Stomach (tissue), 9 donors: ENCODE data around the gene HDAC3. TPM values are rescaled to one million over a fixed set of nuclear protein-coding genes. Genes with fewer than 3 reads are reported as not detected.
A peak's percentile ranks its signal among the peaks of the same experiment; 100 is the strongest.

Experiments used
- DNase-seq, 2 donors: peaks; one replicate each; pipeline versions ENCODE4 v3.0.0 to v3.0.0-alpha.2; 2013 to 2019
- H3K27ac ChIP-seq, 5 donors: fragments of 200-600 bp in 4 of 5; sonication (generic) in 4 of 5; one replicate each; pipeline ENCODE4 v1.5.1; 2013 to 2019; ENCODE audit warnings: mild to moderate bottlenecking in 1 of 5, moderate library complexity in 1 of 5
- H3K27me3 ChIP-seq, 3 donors: fragments of 200-600 bp; sonication (generic); one replicate each; pipeline ENCODE4 v1.5.1; 2017 to 2019; ENCODE audit warnings: mixed run types in 1 of 3
- H3K36me3 ChIP-seq, 4 donors: fragments of 200-600 bp; sonication (generic); 1 replicate in 3 of 4; 2 replicates in 1 of 4; pipeline ENCODE4 v1.5.1; 2016 to 2019
- H3K4me1 ChIP-seq, 4 donors: fragments of 200-600 bp; sonication (generic); one replicate each; pipeline ENCODE4 v1.5.1; 2016 to 2019
- H3K4me3 ChIP-seq, 4 donors: fragments of 200-600 bp; sonication (generic) in 3 of 4; one replicate each; pipeline ENCODE4 v1.5.1; 2016 to 2019; ENCODE audit warnings: mild to moderate bottlenecking in 1 of 4
- H3K9me3 ChIP-seq, 4 donors: fragments of 200-600 bp; sonication (generic); one replicate each; pipeline ENCODE4 v1.5.1; 2016 to 2019
- CTCF ChIP-seq, 7 experiments: fragments of 450-650 bp in 4 of 7; fragments of 200-600 bp in 3 of 7; sonication (generic) in 3 of 7; IDR thresholded peaks; one replicate each; pipeline ENCODE4 v1.5.1; 2016 to 2019; ENCODE audit warnings: antibody characterized with exemption in 7 of 7, control low read depth in 2 of 7, mild to moderate bottlenecking in 1 of 7
- EP300 ChIP-seq: sonication (generic); formaldehyde crosslinking; IDR thresholded peaks from one replicate; pipeline ENCODE4 v1.6.1; 2017; ENCODE audit warnings: antibody characterized with exemption
- POLR2A ChIP-seq, 4 donors: fragments of 450-650 bp; IDR thresholded peaks; one replicate each; pipeline ENCODE4 v1.6.1; 2016; ENCODE audit warnings: antibody characterized with exemption in 4 of 4, control low read depth in 2 of 4, mild to moderate bottlenecking in 1 of 4, moderate library complexity in 1 of 4
- POLR2AphosphoS5 ChIP-seq, 3 donors: sonication (generic); formaldehyde crosslinking; IDR thresholded peaks; one replicate each; pipeline ENCODE4 v1.6.1; 2016; ENCODE audit warnings: antibody characterized with exemption in 3 of 3
- WGBS, 5 donors: extraction: QIAGEN DNeasy Blood & Tissue Kit in 3 of 5; methylation state at CpG; one replicate each; pipeline versions ENCODE4 v1.1.5 to v1.1.7; 2013 to 2018; 5-methylcytosine and 5-hydroxymethylcytosine counted together
- intact Hi-C: fragments of 100-400 bp; cut with DNase I; formaldehyde crosslinking; loops from one replicate; pipeline ENCODE4 v1.15.1; 2023; ENCODE audit warnings: low total_unique reads
- polyA plus RNA-seq, 3 donors: library from polyadenylated mRNA; stranded (reverse); fragments of 200-250 nt; gene quantifications; one replicate each; pipeline ENCODE4 v1.2.3, GENCODE V29; 2013
- total RNA-seq, 5 donors: library from RNA; depleted of rRNA; stranded (reverse); fragments of >200 nt; gene quantifications; one replicate each; pipeline versions ENCODE4 v1.1.0 to v1.2.3, GENCODE V29; 2014 to 2016
- donor health status: healthy with polysubstance abuse.
- donor health status: Bipolar disorder and iron deficiency.
- donor health status: healthy.

Gene HDAC3
- total and polyA plus RNA-seq, 8 donors, result 34.7 to 64.3 (median 45.4) TPM

- Histone ChIP-seq H3K4me3 (no peak overlapping the region), H3K36me3 (peaks cover 66 to 88% (median 87%) of the 10 kb centered on the region in 4 donors), H3K27me3 (no peaks in the 10 kb centered on the region), H3K9me3 (no peaks in the 10 kb centered on the region), H3K27ac (peak overlapping the region in 1 of 5 donors; percentile 1), H3K4me1 (peaks cover 3 to 7% (median 7%) of the 10 kb centered on the region in 4 donors)
- no peak for TF ChIP-seq EP300
- no peak for TF ChIP-seq POLR2AphosphoS5 (IDR thresholded peaks at IDR 0.05)
- no peak for TF ChIP-seq CTCF (IDR thresholded peaks at IDR 0.05)
- TF ChIP-seq POLR2A (IDR thresholded peaks at IDR 0.05), result no peak
- 78 to 95% (median 91%) methylated on average over 5 of the region's 5 CpGs for WGBS, 5 donors
- DNase-seq, result no peak
- intact Hi-C loops, result loop anchor here (5.0 kb wide), 1 partner anchor 36 kb away; no protein-coding TSS in a partner anchor
Measured at GRCh38 chr5:141623611-141624010, 13.0 kb downstream of the HDAC3 start.

- H3K9me3 ChIP-seq, result no peaks in the 10 kb centered on the region
- H3K4me1 ChIP-seq, result peaks cover 3 to 8% (median 7%) of the 10 kb centered on the region in 4 donors
- DNase-seq, result no peak
- TF ChIP-seq POLR2A (IDR thresholded peaks at IDR 0.05), result no peak
- TF ChIP-seq POLR2AphosphoS5 (IDR thresholded peaks at IDR 0.05), result no peak
- no peak overlapping the region for H3K4me3 ChIP-seq
- intact Hi-C loops, result loop anchor here (5.0 kb wide), 1 partner anchor 36 kb away; no protein-coding TSS in a partner anchor
- peak overlapping the region in 1 of 5 donors; percentile 16 for H3K27ac ChIP-seq
- H3K36me3 ChIP-seq, result peaks cover 62 to 84% (median 83%) of the 10 kb centered on the region in 4 donors
- no peaks in the 10 kb centered on the region for H3K27me3 ChIP-seq
Measured at GRCh38 chr5:141623186-141623585, 13.5 kb downstream of the HDAC3 start.

GRCh38 chr5:141618804-141619554, 17.7 kb downstream of the HDAC3 start, which contains the start of gene DIAPH1:
Gene DIAPH1 (minus strand): TSS chr5:141619000. CDS start chr5:141618914, 86 bp downstream.
- Histone ChIP-seq H3K36me3 (peaks cover 30 to 42% (median 41%) of the 10 kb centered on the region in 4 donors), H3K4me3 (peak within 1 kb of the TSS; percentile 86 to 99 (median 91)), H3K4me1 (peaks cover 23 to 49% (median 42%) of the 10 kb centered on the region in 4 donors), H3K27me3 (no peaks in the 10 kb centered on the region), H3K9me3 (no peaks in the 10 kb centered on the region), H3K27ac (peak within 1 kb of the TSS; percentile 96 to 100 (median 99))
- intact Hi-C loops, result no loop called here
- DNase-seq, result peak; percentile 99
- TF ChIP-seq POLR2AphosphoS5 (IDR thresholded peaks at IDR 0.05) (peak; percentile 76 to 96 (median 93)), CTCF (IDR thresholded peaks at IDR 0.05) (peak in 6 of 7 experiments; percentile 83 to 99 (median 98)), EP300 (no peak), POLR2A (IDR thresholded peaks at IDR 0.05) (peak in 1 of 4 donors; percentile 63)
- WGBS, 5 donors, result 1 to 4% (median 2%) methylated on average over 14 to 70 of the region's 70 CpGs

GRCh38 chr5:141618030-141618803, 18.4 kb downstream of the HDAC3 start:
- peak overlapping the region; percentile 86 to 99 (median 91) for H3K4me3 ChIP-seq
- peaks cover 23 to 34% (median 34%) of the 10 kb centered on the region in 4 donors for H3K36me3 ChIP-seq
- H3K4me1 ChIP-seq, result peaks cover 31 to 56% (median 46%) of the 10 kb centered on the region in 4 donors
- no peak for TF ChIP-seq CTCF (IDR thresholded peaks at IDR 0.05)
- TF ChIP-seq POLR2AphosphoS5 (IDR thresholded peaks at IDR 0.05), result peak; percentile 23 to 83 (median 71)
- no peak for TF ChIP-seq POLR2A (IDR thresholded peaks at IDR 0.05)
- TF ChIP-seq EP300, result no peak
- intact Hi-C loops, result no loop called here
- H3K27ac ChIP-seq, result peak overlapping the region; percentile 96 to 100 (median 99)
- 0 to 1% (median 0%) methylated on average over 25 to 36 of the region's 36 CpGs for WGBS, 5 donors
- DNase-seq, result peak; percentile 86 to 88
- H3K9me3 ChIP-seq, result no peaks in the 10 kb centered on the region
- no peaks in the 10 kb centered on the region for H3K27me3 ChIP-seq
